Panc1 (cell line): ENCODE data around the gene KRT78. TPM values are rescaled to one million over a fixed set of nuclear protein-coding genes. Genes with fewer than 3 reads are reported as not detected.
"Not testable (repeated sequence)": the region's sequence is repeated elsewhere in the genome, so short reads cannot be mapped to it uniquely, and the experiment has no call there.

Experiments
- ATAC-seq: fragments of 200-7000 bp; cut with Tn5 transposase; 2 replicates; pipeline ENCODE4 v1.9.1; 2020; ENCODE audit warnings: mild to moderate bottlenecking, moderate library complexity
- BruUV-seq: library from RNA; stranded (reverse); fragments of 400-500 nt; replicated peaks from 2 replicates; lab custom pipeline; 2021; lab: Mats Ljungman, UMichigan
- CTCF ChIA-PET: fragments of 300-600 bp; sonication (Branson Sonifier 250); formaldehyde crosslinking; loops from one replicate; lab custom pipeline; 2022; ENCODE audit warnings: antibody characterized with exemption; lab: Charles Lee
- POLR2A ChIA-PET: fragments of 300-600 bp; sonication (Branson Sonifier 250); formaldehyde crosslinking; loops from one replicate; lab custom pipeline; 2022; ENCODE audit warnings: antibody characterized with exemption; lab: Charles Lee
- DNase-seq: peaks from one replicate; pipeline ENCODE4 v3.0.0-alpha.2; 2010; ENCODE audit warnings: low read depth, low spot score
- H3K27ac ChIP-seq: 2 replicates; pipeline ENCODE4 v1.5.1; 2011; ENCODE audit warnings: mild to moderate bottlenecking, low read length, inconsistent platforms
- H3K27me3 ChIP-seq: fragments of 200-500 bp; sonication (Bioruptor generic); 2 replicates; pipeline ENCODE4 v1.6.0; 2014; ENCODE audit warnings: low read length, inconsistent platforms; ENCODE audit not compliant: control insufficient read depth, insufficient read depth
- H3K36me3 ChIP-seq: fragments of 200-500 bp; sonication (Bioruptor generic); 2 replicates; pipeline ENCODE4 v1.5.1; 2014; ENCODE audit warnings: inconsistent platforms, mild to moderate bottlenecking, low read length, moderate library complexity; ENCODE audit not compliant: control insufficient read depth, insufficient read depth
- H3K4me1 ChIP-seq: 2 replicates; pipeline ENCODE4 v1.5.1; 2011; ENCODE audit warnings: inconsistent platforms, mild to moderate bottlenecking, low read length, moderate library complexity; ENCODE audit not compliant: control insufficient read depth, insufficient read depth
- H3K4me3 ChIP-seq, 2 experiments: 2 replicates each; pipeline ENCODE4 v1.5.1; 2011 to 2012; ENCODE audit warnings: low read depth in 2 of 2, low read length in 2 of 2, mild to moderate bottlenecking in 2 of 2, inconsistent platforms in 1 of 2, moderate library complexity in 1 of 2
- H3K9me3 ChIP-seq: fragments of 200-500 bp; sonication (Bioruptor generic); 2 replicates; pipeline ENCODE4 v1.5.1; 2014; ENCODE audit warnings: low read depth, mild to moderate bottlenecking, inconsistent platforms, low read length, moderate library complexity; ENCODE audit not compliant: control insufficient read depth, insufficient read depth
- POLR2AphosphoS5 ChIP-seq: IDR thresholded peaks from 2 replicates; pipeline ENCODE4 v1.6.1; 2012; ENCODE audit warnings: mild to moderate bottlenecking, low read depth, low read length, moderate library complexity
- SIN3A ChIP-seq: IDR thresholded peaks from 2 replicates; pipeline ENCODE4 v1.6.1; 2012; ENCODE audit warnings: low read depth, mild to moderate bottlenecking, low read length, moderate library complexity, borderline replicate concordance; ENCODE audit not compliant: insufficient read depth
- TCF7L2 ChIP-seq: IDR thresholded peaks from 2 replicates; pipeline ENCODE4 v1.6.1; 2011; ENCODE audit warnings: mild to moderate bottlenecking, low read depth, low read length, inconsistent platforms
- in situ Hi-C: cut with HindIII; loops from 2 replicates; pipeline ENCODE4 v1.10.0; 2016; ENCODE audit warnings: low sequenced_read_pairs, low pct_unique_long_range_greater_than_20kb
- intact Hi-C: fragments of 100-400 bp; cut with micrococcal nuclease; formaldehyde crosslinking; loops from one replicate; pipeline ENCODE4 v1.10.0; 2022; ENCODE audit not compliant: unreplicated experiment
- total RNA-seq: library from RNA; stranded (reverse); gene quantifications from one replicate; pipeline ENCODE4 v1.2.1, GENCODE V29; 2021; ENCODE audit not compliant: unreplicated experiment
- TF ChIP-seq, protein P1 (sequence below): fragments of 450-650 bp; IDR thresholded peaks from 2 replicates; pipeline ENCODE4 v1.5.1; 2017; ENCODE audit warnings: mild to moderate bottlenecking
- TF ChIP-seq, protein P2 (sequence below), 2 experiments: IDR thresholded peaks; 2 replicates each; pipeline ENCODE4 v1.6.1; 2011 to 2012; ENCODE audit warnings: low read depth in 2 of 2, control low read depth in 1 of 2, low read length in 1 of 2, mild to moderate bottlenecking in 1 of 2, moderate library complexity in 1 of 2; ENCODE audit not compliant: insufficient read depth in 1 of 2

Gene KRT78
- total RNA-seq, 1 experiment from 2014 or later = not detected

DNA sequence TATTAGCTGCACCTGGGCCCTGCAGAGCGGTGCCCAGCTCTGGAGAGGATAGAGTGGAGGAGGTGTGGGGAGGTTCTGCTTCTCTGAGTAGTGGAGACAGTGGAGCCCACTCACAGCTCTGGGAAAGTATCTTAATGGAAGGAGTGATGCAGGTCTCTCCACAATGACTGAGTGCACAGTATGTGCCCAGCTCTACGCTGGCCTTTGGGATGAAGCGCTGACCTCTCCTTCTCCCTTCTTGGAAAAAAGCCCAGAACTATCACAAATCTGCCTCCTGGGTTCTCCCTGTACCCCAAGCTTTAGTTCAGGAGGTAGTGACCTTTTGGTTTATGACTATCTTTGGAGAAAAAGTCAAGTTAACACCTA lies 52.4 kb downstream of the KRT78 start:
- H3K4me3 ChIP-seq = no peak overlapping the region
- BruUV-seq = no TSS peak
- no peaks in the 10 kb centered on the region for H3K27me3 ChIP-seq
- intact Hi-C loops = no loop called here
- H3K27ac ChIP-seq = no peak overlapping the region
- TF ChIP-seq, protein P1, sequence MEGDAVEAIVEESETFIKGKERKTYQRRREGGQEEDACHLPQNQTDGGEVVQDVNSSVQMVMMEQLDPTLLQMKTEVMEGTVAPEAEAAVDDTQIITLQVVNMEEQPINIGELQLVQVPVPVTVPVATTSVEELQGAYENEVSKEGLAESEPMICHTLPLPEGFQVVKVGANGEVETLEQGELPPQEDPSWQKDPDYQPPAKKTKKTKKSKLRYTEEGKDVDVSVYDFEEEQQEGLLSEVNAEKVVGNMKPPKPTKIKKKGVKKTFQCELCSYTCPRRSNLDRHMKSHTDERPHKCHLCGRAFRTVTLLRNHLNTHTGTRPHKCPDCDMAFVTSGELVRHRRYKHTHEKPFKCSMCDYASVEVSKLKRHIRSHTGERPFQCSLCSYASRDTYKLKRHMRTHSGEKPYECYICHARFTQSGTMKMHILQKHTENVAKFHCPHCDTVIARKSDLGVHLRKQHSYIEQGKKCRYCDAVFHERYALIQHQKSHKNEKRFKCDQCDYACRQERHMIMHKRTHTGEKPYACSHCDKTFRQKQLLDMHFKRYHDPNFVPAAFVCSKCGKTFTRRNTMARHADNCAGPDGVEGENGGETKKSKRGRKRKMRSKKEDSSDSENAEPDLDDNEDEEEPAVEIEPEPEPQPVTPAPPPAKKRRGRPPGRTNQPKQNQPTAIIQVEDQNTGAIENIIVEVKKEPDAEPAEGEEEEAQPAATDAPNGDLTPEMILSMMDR = no peak
- no peak for TF ChIP-seq TCF7L2
- TF ChIP-seq, protein P2, sequence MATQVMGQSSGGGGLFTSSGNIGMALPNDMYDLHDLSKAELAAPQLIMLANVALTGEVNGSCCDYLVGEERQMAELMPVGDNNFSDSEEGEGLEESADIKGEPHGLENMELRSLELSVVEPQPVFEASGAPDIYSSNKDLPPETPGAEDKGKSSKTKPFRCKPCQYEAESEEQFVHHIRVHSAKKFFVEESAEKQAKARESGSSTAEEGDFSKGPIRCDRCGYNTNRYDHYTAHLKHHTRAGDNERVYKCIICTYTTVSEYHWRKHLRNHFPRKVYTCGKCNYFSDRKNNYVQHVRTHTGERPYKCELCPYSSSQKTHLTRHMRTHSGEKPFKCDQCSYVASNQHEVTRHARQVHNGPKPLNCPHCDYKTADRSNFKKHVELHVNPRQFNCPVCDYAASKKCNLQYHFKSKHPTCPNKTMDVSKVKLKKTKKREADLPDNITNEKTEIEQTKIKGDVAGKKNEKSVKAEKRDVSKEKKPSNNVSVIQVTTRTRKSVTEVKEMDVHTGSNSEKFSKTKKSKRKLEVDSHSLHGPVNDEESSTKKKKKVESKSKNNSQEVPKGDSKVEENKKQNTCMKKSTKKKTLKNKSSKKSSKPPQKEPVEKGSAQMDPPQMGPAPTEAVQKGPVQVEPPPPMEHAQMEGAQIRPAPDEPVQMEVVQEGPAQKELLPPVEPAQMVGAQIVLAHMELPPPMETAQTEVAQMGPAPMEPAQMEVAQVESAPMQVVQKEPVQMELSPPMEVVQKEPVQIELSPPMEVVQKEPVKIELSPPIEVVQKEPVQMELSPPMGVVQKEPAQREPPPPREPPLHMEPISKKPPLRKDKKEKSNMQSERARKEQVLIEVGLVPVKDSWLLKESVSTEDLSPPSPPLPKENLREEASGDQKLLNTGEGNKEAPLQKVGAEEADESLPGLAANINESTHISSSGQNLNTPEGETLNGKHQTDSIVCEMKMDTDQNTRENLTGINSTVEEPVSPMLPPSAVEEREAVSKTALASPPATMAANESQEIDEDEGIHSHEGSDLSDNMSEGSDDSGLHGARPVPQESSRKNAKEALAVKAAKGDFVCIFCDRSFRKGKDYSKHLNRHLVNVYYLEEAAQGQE (IDR thresholded peaks at IDR 0.05; ENCODE audit: insufficient read depth in 1 of 2, low read depth in 2 of 2, low read length in 1 of 2) = no peak
- TF ChIP-seq POLR2AphosphoS5 = no peak
- no peak for TF ChIP-seq SIN3A
- H3K36me3 ChIP-seq = no peaks in the 10 kb centered on the region
- no peaks in the 10 kb centered on the region for H3K9me3 ChIP-seq
- peaks cover 9% of the 10 kb centered on the region; the same call in 1 of the 2 replicates for H3K4me1 ChIP-seq
- in situ Hi-C loops = no loop called here
- POLR2A ChIA-PET = no interaction called here
- DNase-seq = no peak
- CTCF ChIA-PET = interaction anchor here (0.6 kb wide), 1 partner anchor 1167 kb away, joined by 7 read pairs; no protein-coding TSS in a partner anchor
- ATAC-seq = no peak

DNA sequence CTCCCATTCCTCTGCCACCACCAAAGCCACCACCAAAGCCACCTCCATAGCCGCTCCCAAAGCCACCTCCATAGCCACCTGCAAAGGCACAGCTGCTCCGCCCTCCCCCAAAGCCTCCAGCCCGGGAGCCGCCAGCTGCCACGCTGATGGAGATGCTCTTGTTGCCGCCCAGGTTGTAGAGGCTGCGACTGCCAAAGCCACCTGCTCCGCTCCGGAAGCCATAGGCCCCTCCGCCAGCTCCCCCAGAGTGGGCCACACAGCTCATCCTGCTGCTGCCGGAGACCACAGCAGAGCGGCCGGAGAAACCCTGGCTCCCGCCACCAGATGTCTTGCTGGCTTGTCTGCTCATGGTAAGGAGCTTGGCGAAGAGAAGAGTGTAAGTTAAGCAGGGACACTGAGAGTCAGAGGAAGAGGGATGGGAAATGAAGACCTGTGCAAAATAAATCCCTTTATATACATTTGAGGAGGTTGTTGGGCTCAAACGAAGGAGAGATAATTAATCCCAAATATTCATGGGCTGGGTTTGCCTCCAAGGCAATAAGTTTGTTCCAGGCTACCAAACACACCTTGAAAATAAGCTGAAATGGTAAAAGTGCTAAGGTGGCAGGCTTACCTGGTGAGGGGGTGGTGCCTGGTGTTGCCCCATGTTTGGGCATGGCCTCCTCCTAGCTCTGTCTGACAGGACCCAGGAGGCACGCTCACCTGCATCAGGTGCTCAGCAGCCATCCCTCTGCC lies 52.9 kb downstream of the KRT78 start, which contains the start of gene KRT3:
TSS of gene KRT3 (minus strand) at position 424 of the 735 bp plus-strand sequence. CDS start at position 349, 75 bp downstream.
- intact Hi-C loops (no loop called here), in situ Hi-C loops (no loop called here)
- BruUV-seq = no TSS peak
- ChIA-PET POLR2A (no interaction called here), CTCF (interaction anchor here (0.6 kb wide), 1 partner anchor 1166 kb away, joined by 7 read pairs; no protein-coding TSS in a partner anchor)
- Histone ChIP-seq H3K36me3 (no peaks in the 10 kb centered on the region), H3K9me3 (no peaks in the 10 kb centered on the region), H3K27me3 (no peaks in the 10 kb centered on the region), H3K4me3 (no peak within 1 kb of the TSS), H3K27ac (no peak within 1 kb of the TSS), H3K4me1 (peaks cover 9% of the 10 kb centered on the region; the same call in 1 of the 2 replicates)
- ATAC-seq (no peak), DNase-seq (no peak)
- no peak for TF ChIP-seq TCF7L2
- TF ChIP-seq POLR2AphosphoS5 = no peak
- no peak for TF ChIP-seq SIN3A
- TF ChIP-seq, protein P2 (IDR thresholded peaks at IDR 0.05; ENCODE audit: insufficient read depth in 1 of 2, low read depth in 2 of 2, low read length in 1 of 2) = no peak
- TF ChIP-seq, protein P1 = no peak

DNA sequence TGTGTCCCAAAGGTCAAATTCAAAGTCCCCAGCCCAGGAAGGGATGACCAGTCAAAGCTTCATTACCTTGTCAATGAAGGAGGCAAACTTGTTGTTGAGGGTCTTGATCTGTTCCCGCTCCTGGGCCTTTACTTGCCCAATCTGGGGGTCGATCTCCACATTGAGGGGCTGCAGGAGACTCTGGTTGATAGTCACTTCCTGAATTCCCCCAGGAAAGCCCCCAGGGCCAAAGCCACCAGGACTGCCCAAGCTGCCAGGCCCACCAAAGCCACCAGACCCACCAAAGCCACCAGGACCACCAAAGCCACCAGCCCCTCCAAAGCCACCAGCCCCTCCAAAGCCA lies 53.5 kb downstream of the KRT78 start:
- BruUV-seq, H3K4me3 ChIP-seq, intact Hi-C loops: not testable (repeated sequence)

More for the DNA sequence above, 53.5 kb downstream of the KRT78 start:
- H3K4me1 ChIP-seq, H3K36me3 ChIP-seq, POLR2A ChIA-PET, in situ Hi-C loops, H3K27me3 ChIP-seq, H3K9me3 ChIP-seq, ATAC-seq, CTCF ChIA-PET, DNase-seq, H3K27ac ChIP-seq: not testable (repeated sequence)
